GM23338 (cell line): ENCODE results near the gene PFKFB2.

Source experiments
- CREB1 ChIP-seq: fragments of 250-450 bp; sonication (Bioruptor Pico); IDR thresholded peaks from 2 replicates; pipeline ENCODE4 v1.5.0; 2020; ENCODE audit warnings: low read depth, mild to moderate bottlenecking, moderate library complexity
- EZH2 ChIP-seq: fragments of 200-600 bp; sonication (generic); IDR thresholded peaks from one replicate; pipeline ENCODE4 v1.8.0; 2017; ENCODE audit warnings: antibody characterized with exemption, mild to moderate bottlenecking, low read depth; ENCODE audit not compliant: unreplicated experiment
- EZH2phosphoT487 ChIP-seq: fragments of 200-600 bp; sonication (generic); IDR thresholded peaks from one replicate; pipeline ENCODE4 v1.8.1; 2018; ENCODE audit warnings: antibody characterized with exemption; ENCODE audit not compliant: unreplicated experiment
- JUNB ChIP-seq: IDR thresholded peaks from one replicate; pipeline ENCODE4 v1.6.1; 2016; ENCODE audit warnings: antibody characterized with exemption; ENCODE audit not compliant: unreplicated experiment
- POLR2AphosphoS5 ChIP-seq: IDR thresholded peaks from 2 replicates; pipeline ENCODE4 v1.6.1; 2016; ENCODE audit warnings: antibody characterized with exemption, low read depth
- STAT1 ChIP-seq: IDR thresholded peaks from one replicate; pipeline ENCODE4 v1.6.1; 2016; ENCODE audit warnings: antibody characterized with exemption; ENCODE audit not compliant: unreplicated experiment
- ZNF331 ChIP-seq: fragments of 250-450 bp; sonication (Bioruptor Pico); IDR thresholded peaks from 2 replicates; pipeline ENCODE4 v1.5.0; 2020; ENCODE audit warnings: low read depth, mild to moderate bottlenecking, moderate library complexity
- TF ChIP-seq, protein P1 (sequence below), 2 experiments: fragments of 200-600 bp in 1 of 2; sonication (generic) in 1 of 2; conservative IDR thresholded peaks; 2 replicates each; pipeline versions ENCODE4 v1.5.1 to v1.6.1; 2016 to 2017; ENCODE audit warnings: antibody characterized with exemption in 2 of 2, low read depth in 2 of 2, mild to moderate bottlenecking in 2 of 2, moderate library complexity in 1 of 2
- TF ChIP-seq, protein P2 (sequence below): IDR thresholded peaks from one replicate; pipeline ENCODE4 v1.6.1; 2018; ENCODE audit warnings: antibody characterized with exemption; ENCODE audit not compliant: unreplicated experiment

DNA sequence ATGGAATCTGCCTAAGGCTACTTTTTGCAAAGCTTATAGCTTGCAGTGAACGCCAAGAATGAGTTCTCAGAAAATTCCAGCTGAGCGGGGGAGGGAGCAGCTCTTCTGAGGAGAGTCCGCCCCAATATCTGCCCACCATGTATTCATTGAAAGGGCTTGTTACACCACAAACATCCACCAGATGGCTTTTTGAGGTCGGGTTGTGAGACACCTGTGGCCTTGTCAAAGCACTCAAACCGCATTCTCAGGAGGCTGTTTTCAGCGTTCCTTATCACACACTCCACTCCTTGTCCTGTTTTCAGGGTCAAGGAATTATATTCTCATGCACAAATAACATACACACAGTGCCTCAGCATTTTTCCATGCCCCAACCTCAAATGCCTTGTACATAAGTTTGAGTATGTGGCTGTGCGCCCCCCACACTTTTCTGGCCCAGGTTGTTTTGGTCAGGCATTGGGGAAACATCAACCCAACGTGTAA lies 31.7 kb downstream of the PFKFB2 start:
- no peak for TF ChIP-seq EZH2
- TF ChIP-seq, protein P1, sequence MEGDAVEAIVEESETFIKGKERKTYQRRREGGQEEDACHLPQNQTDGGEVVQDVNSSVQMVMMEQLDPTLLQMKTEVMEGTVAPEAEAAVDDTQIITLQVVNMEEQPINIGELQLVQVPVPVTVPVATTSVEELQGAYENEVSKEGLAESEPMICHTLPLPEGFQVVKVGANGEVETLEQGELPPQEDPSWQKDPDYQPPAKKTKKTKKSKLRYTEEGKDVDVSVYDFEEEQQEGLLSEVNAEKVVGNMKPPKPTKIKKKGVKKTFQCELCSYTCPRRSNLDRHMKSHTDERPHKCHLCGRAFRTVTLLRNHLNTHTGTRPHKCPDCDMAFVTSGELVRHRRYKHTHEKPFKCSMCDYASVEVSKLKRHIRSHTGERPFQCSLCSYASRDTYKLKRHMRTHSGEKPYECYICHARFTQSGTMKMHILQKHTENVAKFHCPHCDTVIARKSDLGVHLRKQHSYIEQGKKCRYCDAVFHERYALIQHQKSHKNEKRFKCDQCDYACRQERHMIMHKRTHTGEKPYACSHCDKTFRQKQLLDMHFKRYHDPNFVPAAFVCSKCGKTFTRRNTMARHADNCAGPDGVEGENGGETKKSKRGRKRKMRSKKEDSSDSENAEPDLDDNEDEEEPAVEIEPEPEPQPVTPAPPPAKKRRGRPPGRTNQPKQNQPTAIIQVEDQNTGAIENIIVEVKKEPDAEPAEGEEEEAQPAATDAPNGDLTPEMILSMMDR (conservative IDR thresholded peaks at IDR 0.05; ENCODE audit: low read depth in 2 of 2) = peak; percentile 62 to 82
- TF ChIP-seq EZH2phosphoT487 = no peak
- TF ChIP-seq, protein P2, sequence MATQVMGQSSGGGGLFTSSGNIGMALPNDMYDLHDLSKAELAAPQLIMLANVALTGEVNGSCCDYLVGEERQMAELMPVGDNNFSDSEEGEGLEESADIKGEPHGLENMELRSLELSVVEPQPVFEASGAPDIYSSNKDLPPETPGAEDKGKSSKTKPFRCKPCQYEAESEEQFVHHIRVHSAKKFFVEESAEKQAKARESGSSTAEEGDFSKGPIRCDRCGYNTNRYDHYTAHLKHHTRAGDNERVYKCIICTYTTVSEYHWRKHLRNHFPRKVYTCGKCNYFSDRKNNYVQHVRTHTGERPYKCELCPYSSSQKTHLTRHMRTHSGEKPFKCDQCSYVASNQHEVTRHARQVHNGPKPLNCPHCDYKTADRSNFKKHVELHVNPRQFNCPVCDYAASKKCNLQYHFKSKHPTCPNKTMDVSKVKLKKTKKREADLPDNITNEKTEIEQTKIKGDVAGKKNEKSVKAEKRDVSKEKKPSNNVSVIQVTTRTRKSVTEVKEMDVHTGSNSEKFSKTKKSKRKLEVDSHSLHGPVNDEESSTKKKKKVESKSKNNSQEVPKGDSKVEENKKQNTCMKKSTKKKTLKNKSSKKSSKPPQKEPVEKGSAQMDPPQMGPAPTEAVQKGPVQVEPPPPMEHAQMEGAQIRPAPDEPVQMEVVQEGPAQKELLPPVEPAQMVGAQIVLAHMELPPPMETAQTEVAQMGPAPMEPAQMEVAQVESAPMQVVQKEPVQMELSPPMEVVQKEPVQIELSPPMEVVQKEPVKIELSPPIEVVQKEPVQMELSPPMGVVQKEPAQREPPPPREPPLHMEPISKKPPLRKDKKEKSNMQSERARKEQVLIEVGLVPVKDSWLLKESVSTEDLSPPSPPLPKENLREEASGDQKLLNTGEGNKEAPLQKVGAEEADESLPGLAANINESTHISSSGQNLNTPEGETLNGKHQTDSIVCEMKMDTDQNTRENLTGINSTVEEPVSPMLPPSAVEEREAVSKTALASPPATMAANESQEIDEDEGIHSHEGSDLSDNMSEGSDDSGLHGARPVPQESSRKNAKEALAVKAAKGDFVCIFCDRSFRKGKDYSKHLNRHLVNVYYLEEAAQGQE = no peak
- no peak for TF ChIP-seq POLR2AphosphoS5
- TF ChIP-seq CREB1 (CRISPR knock-in tag) = no peak
- TF ChIP-seq ZNF331 (CRISPR knock-in tag) = no peak
- no peak for TF ChIP-seq STAT1
- no peak for TF ChIP-seq JUNB
